Measurements from ENCODE around the gene RFT1.

DNA sequence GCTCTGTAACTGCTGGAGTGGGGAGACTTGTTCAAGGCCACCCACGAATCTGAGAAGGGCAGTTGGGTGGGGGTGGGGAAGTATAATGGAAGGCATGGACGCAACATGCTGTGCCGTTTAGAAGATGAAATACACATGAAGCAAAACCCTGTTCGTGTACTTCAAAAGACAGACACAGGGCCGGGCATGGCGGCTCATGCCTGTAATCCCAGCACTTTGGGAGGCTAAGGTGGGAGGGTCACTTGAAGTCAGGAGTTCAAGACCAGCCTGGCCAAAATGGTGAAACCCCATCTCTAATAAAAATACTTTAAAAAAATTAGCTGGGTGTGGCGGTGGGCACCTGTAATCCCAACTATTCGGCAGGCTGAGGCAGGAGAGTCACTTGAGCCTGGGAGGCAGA, 47.5 kb downstream of the RFT1 start:
- TF ChIP-seq, protein P1, sequence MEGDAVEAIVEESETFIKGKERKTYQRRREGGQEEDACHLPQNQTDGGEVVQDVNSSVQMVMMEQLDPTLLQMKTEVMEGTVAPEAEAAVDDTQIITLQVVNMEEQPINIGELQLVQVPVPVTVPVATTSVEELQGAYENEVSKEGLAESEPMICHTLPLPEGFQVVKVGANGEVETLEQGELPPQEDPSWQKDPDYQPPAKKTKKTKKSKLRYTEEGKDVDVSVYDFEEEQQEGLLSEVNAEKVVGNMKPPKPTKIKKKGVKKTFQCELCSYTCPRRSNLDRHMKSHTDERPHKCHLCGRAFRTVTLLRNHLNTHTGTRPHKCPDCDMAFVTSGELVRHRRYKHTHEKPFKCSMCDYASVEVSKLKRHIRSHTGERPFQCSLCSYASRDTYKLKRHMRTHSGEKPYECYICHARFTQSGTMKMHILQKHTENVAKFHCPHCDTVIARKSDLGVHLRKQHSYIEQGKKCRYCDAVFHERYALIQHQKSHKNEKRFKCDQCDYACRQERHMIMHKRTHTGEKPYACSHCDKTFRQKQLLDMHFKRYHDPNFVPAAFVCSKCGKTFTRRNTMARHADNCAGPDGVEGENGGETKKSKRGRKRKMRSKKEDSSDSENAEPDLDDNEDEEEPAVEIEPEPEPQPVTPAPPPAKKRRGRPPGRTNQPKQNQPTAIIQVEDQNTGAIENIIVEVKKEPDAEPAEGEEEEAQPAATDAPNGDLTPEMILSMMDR (IDR thresholded peaks at IDR 0.05) = no peak
- TF ChIP-seq POLR2A (IDR thresholded peaks at IDR 0.05; ENCODE audit: low read depth) (no peak), EP300 (IDR thresholded peaks at IDR 0.05) (no peak), POLR2AphosphoS5 (IDR thresholded peaks at IDR 0.05) (no peak)

Data from esophagus muscularis mucosa (tissue), 4 donors.